H1 (cell line): ENCODE results near the gene KLHL33.

Experiments
- EGR1 ChIP-seq: IDR thresholded peaks from 2 replicates; pipeline ENCODE4 v1.6.1; 2011; ENCODE audit warnings: low read depth, low read length, borderline replicate concordance
- EP300 ChIP-seq, 2 experiments: IDR thresholded peaks; 1 replicate in 1 of 2; 2 replicates in 1 of 2; pipeline ENCODE4 v1.6.1; 2011 to 2012; ENCODE audit warnings: low read depth in 2 of 2, low read length in 2 of 2, mild to moderate bottlenecking in 2 of 2, borderline replicate concordance in 1 of 2, inconsistent platforms in 1 of 2, moderate library complexity in 1 of 2
- EZH2 ChIP-seq: fragments of 200-600 bp; sonication (generic); IDR thresholded peaks from 2 replicates; pipeline ENCODE4 v1.7.1; 2012; ENCODE audit warnings: low read depth, mild to moderate bottlenecking, moderate library complexity, low read length, inconsistent platforms; ENCODE audit not compliant: severe bottlenecking
- GABPA ChIP-seq: IDR thresholded peaks from 2 replicates; pipeline ENCODE4 v1.6.1; 2011; ENCODE audit warnings: mild to moderate bottlenecking, low read length, moderate library complexity, borderline replicate concordance; ENCODE audit not compliant: insufficient read depth
- JUN ChIP-seq: IDR thresholded peaks from 2 replicates; pipeline ENCODE4 v1.6.1; 2011; ENCODE audit warnings: low read depth, mild to moderate bottlenecking, improper control_type of control experiment, low read length
- POLR2A ChIP-seq, 2 experiments: IDR thresholded peaks; 1 replicate in 1 of 2; 2 replicates in 1 of 2; pipeline ENCODE4 v1.6.1; 2011; ENCODE audit warnings: low read depth in 2 of 2, low read length in 2 of 2, mild to moderate bottlenecking in 2 of 2; ENCODE audit errors: control extremely low read depth in 1 of 2
- RAD21 ChIP-seq, 2 experiments: IDR thresholded peaks in 1 of 2; conservative IDR thresholded peaks in 1 of 2; 2 replicates each; pipeline ENCODE4 v1.6.1; 2011; ENCODE audit warnings: low read depth in 2 of 2, low read length in 2 of 2, improper control_type of control experiment in 1 of 2, inconsistent platforms in 1 of 2, mild to moderate bottlenecking in 1 of 2, moderate library complexity in 1 of 2
- RXRA ChIP-seq: IDR thresholded peaks from 2 replicates; pipeline ENCODE4 v1.6.1; 2011; ENCODE audit warnings: low read depth, mild to moderate bottlenecking, low read length, moderate library complexity; ENCODE audit not compliant: insufficient read depth
- TAF7 ChIP-seq: optimal IDR thresholded peaks from 2 replicates; pipeline ENCODE3; 2011; ENCODE audit warnings: low read depth, mild to moderate bottlenecking, inconsistent platforms, low read length, moderate library complexity, borderline replicate concordance
- USF2 ChIP-seq: IDR thresholded peaks from 2 replicates; pipeline ENCODE4 v1.6.1; 2011; ENCODE audit warnings: low read length, improper control_type of control experiment
- TF ChIP-seq, protein P1 (sequence below), 3 experiments: IDR thresholded peaks; 1 replicate in 2 of 3; 2 replicates in 1 of 3; pipeline versions ENCODE4 v1.5.1 to v1.6.1; 2011; ENCODE audit warnings: low read length in 3 of 3, mild to moderate bottlenecking in 3 of 3, inconsistent platforms in 2 of 3, low read depth in 1 of 3, moderate library complexity in 1 of 3; ENCODE audit not compliant: insufficient read depth in 1 of 3; ENCODE audit errors: control extremely low read depth in 1 of 3

GRCh38 chr14:20458031-20458789, 22.2 kb upstream of the KLHL33 start:
- TF ChIP-seq USF2, result no peak
- peak; percentile 64 to 82 for TF ChIP-seq POLR2A (IDR thresholded peaks at IDR 0.05; ENCODE audit: control extremely low read depth in 1 of 2, low read depth in 2 of 2, low read length in 2 of 2)
- TF ChIP-seq, protein P1, sequence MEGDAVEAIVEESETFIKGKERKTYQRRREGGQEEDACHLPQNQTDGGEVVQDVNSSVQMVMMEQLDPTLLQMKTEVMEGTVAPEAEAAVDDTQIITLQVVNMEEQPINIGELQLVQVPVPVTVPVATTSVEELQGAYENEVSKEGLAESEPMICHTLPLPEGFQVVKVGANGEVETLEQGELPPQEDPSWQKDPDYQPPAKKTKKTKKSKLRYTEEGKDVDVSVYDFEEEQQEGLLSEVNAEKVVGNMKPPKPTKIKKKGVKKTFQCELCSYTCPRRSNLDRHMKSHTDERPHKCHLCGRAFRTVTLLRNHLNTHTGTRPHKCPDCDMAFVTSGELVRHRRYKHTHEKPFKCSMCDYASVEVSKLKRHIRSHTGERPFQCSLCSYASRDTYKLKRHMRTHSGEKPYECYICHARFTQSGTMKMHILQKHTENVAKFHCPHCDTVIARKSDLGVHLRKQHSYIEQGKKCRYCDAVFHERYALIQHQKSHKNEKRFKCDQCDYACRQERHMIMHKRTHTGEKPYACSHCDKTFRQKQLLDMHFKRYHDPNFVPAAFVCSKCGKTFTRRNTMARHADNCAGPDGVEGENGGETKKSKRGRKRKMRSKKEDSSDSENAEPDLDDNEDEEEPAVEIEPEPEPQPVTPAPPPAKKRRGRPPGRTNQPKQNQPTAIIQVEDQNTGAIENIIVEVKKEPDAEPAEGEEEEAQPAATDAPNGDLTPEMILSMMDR (IDR thresholded peaks at IDR 0.05; ENCODE audit: control extremely low read depth in 1 of 3, insufficient read depth in 1 of 3, low read depth in 1 of 3, low read length in 3 of 3), result no peak
- TF ChIP-seq RXRA, result no peak
- TF ChIP-seq RAD21 (IDR thresholded peaks at IDR 0.05 in 1 of 2, conservative IDR thresholded peaks at IDR 0.05 in 1 of 2; ENCODE audit: low read depth in 2 of 2, low read length in 2 of 2), result no peak
- no peak for TF ChIP-seq GABPA
- no peak for TF ChIP-seq TAF7
- no peak for TF ChIP-seq EGR1
- no peak for TF ChIP-seq EP300 (IDR thresholded peaks at IDR 0.05; ENCODE audit: borderline replicate concordance in 1 of 2, low read depth in 2 of 2, low read length in 2 of 2)
- no peak for TF ChIP-seq JUN
- no peak for TF ChIP-seq EZH2
